Prostate gland (tissue), 2 donors: ENCODE results near the gene SIRT2.

Source experiments
- CTCF ChIP-seq, 4 experiments: fragments of 200-600 bp in 2 of 4; fragments of 450-650 bp in 2 of 4; sonication (generic) in 2 of 4; IDR thresholded peaks; 1 replicate in 3 of 4; 2 replicates in 1 of 4; pipeline ENCODE4 v1.5.1; 2016 to 2019; ENCODE audit warnings: antibody characterized with exemption in 4 of 4, mild to moderate bottlenecking in 2 of 4, moderate library complexity in 2 of 4
- POLR2A ChIP-seq: fragments of 450-650 bp; IDR thresholded peaks from one replicate; pipeline ENCODE4 v1.6.1; 2016; ENCODE audit warnings: antibody characterized with exemption, mild to moderate bottlenecking

- TF ChIP-seq POLR2A (no peak), CTCF (IDR thresholded peaks at IDR 0.05) (no peak)
Measured at GRCh38 chr19:38924388-38924787, 25.0 kb upstream of the SIRT2 start.
